ENCODE results near the gene HOXA5. TPM values are rescaled to one million over a fixed set of nuclear protein-coding genes. Genes with fewer than 3 reads are reported as not detected.

The HOXA5 gene
- total RNA-seq, 5 donors from 2014 or later (not counting 1 experiment from before 2014, with no cell fraction given): 0.18 to 0.32 TPM; not detected in 3

GRCh38 chr7:27128034-27128433 is 15.4 kb downstream of the HOXA5 start:
- Mint-ChIP-seq H3K27ac (no peak overlapping the region), H3K36me3 (no peaks in the 10 kb centered on the region)
- ATAC-seq (replicated peaks in 1 of 4): no peak

DNA sequence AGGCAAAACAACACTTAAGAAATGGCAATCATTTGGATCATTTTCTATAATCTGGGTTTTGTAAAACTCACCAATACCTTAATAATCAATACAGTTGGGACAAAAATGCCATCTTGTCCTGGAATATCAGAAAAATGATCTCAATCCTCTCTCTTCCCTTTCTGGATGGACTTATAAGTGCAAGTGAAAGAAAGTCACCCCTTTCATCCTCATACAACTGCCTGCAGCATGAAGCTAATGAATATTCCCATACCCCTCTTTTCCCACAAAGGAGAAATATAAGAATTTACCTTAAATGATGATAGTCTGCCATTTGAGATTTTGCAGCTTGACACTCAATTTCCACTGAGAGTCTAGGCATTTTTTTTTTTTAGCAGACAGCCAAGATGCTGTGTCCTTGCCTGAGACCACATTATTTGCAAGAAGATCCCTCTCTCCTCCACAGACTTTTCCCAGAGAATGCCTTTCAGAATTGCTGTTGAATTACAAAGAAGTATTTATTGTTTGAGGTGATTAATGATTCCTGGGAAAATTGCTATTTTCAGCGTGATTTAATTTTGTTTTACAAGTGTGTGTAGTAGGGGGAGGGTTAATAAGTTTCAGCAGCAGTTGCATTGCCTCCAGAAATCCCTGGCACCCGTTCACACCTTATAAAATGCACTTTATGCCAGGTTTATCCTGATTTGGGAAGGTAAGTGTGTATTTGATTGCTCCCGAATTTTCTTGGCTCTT is 16.7 kb downstream of the HOXA5 start:
- ChIA-PET CTCF (no interaction called here), POLR2A (interaction anchor here in 1 of 2 donors (0.6 kb wide), 1 partner anchor 350 kb away, joined by 4 read pairs; no protein-coding TSS in a partner anchor)
- no peaks in the 10 kb centered on the region for H3K9me3 ChIP-seq
- no peaks in the 10 kb centered on the region for H3K9me3 Mint-ChIP-seq
- H3K4me3 ChIP-seq (ENCODE audit: control insufficient read depth in 1 of 2, extremely low read depth in 1 of 2, low read length in 1 of 2): no peak overlapping the region
- H3K4me1 ChIP-seq (ENCODE audit: control insufficient read depth in 1 of 2, extremely low read depth in 1 of 2, insufficient read depth in 2 of 2, low read length in 2 of 2): peaks cover 2 to 4% of the 10 kb centered on the region in 2 experiments
- peaks cover 0 to 1% (median 0%) of the 10 kb centered on the region in 3 donors for H3K4me1 Mint-ChIP-seq
- H3K27me3 Mint-ChIP-seq: peaks cover 4 to 48% of the 10 kb centered on the region in 2 donors
- WGBS (ENCODE audit: insufficient coverage): no CpG with 5 or more reads among the region's 3 CpGs
- DNase-seq: no peak
- no peaks in the 10 kb centered on the region for H3K36me3 ChIP-seq (ENCODE audit: control insufficient read depth in 2 of 2, extremely low read depth in 1 of 2, insufficient read depth in 1 of 2, low read length in 1 of 2)
- H3K36me3 Mint-ChIP-seq: no peaks in the 10 kb centered on the region
- peaks cover 0 to 32% of the 10 kb centered on the region in 2 experiments for H3K27me3 ChIP-seq (replicated peaks in 1 of 2; ENCODE audit: control insufficient read depth in 2 of 2, extremely low read depth in 1 of 2, insufficient read depth in 2 of 2, low read length in 1 of 2)
- no peak for ATAC-seq (replicated peaks in 1 of 4)
- no peak overlapping the region for H3K27ac ChIP-seq (ENCODE audit: low read length)
- no peak overlapping the region for H3K4me3 Mint-ChIP-seq
- no peak overlapping the region for H3K27ac Mint-ChIP-seq

More at GRCh38 chr7:27128034-27128433, 15.4 kb downstream of the HOXA5 start:
- Mint-ChIP-seq H3K27me3 (peaks cover 4 to 54% of the 10 kb centered on the region in 2 donors), H3K9me3 (no peaks in the 10 kb centered on the region), H3K4me3 (no peak overlapping the region), H3K4me1 (peaks cover 0 to 1% (median 0%) of the 10 kb centered on the region in 3 donors)
- CTCF ChIA-PET: interaction anchor here in 1 of 2 donors (1.3 kb wide), 1 partner anchor 21 kb away, joined by 4 read pairs; no protein-coding TSS in a partner anchor
- Histone ChIP-seq H3K36me3 (ENCODE audit: control insufficient read depth in 2 of 2, extremely low read depth in 1 of 2, insufficient read depth in 1 of 2, low read length in 1 of 2) (no peaks in the 10 kb centered on the region), H3K4me1 (ENCODE audit: control insufficient read depth in 1 of 2, extremely low read depth in 1 of 2, insufficient read depth in 2 of 2, low read length in 2 of 2) (peaks cover 2 to 4% of the 10 kb centered on the region in 2 experiments), H3K27me3 (replicated peaks in 1 of 2; ENCODE audit: control insufficient read depth in 2 of 2, extremely low read depth in 1 of 2, insufficient read depth in 2 of 2, low read length in 1 of 2) (peaks cover 0 to 30% of the 10 kb centered on the region in 2 experiments), H3K4me3 (ENCODE audit: control insufficient read depth in 1 of 2, extremely low read depth in 1 of 2, low read length in 1 of 2) (no peak overlapping the region), H3K9me3 (no peaks in the 10 kb centered on the region), H3K27ac (ENCODE audit: low read length) (no peak overlapping the region)
- POLR2A ChIA-PET: no interaction called here
- 56% methylated on average over 1 of the region's 2 CpGs for WGBS (ENCODE audit: insufficient coverage)
- no peak for DNase-seq

DNA sequence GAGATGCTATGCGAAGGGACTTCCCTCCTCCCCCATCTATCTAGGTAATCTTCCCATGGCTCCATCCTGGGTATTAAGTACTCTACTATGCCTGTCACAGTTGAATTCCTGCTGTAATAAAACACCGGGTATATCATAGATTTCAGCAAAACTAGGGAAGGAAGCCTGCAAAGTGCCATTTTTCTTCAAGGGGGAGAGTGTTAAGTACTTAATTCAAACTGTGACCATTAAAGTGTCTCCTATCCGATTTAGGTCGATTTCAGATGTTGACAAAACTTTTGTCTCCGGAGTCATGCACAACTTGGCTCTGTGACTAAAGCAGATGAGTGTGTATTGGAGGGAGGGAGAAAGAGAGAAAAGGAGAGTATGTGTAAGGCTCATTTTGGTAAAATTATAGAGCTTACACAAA is 17.5 kb downstream of the HOXA5 start:
- no peaks in the 10 kb centered on the region for H3K36me3 ChIP-seq (ENCODE audit: control insufficient read depth in 2 of 2, extremely low read depth in 1 of 2, insufficient read depth in 1 of 2, low read length in 1 of 2)
- H3K36me3 Mint-ChIP-seq: no peaks in the 10 kb centered on the region
- H3K4me1 Mint-ChIP-seq: peaks cover 0 to 1% (median 0%) of the 10 kb centered on the region in 3 donors
- H3K27me3 Mint-ChIP-seq: peaks cover 4 to 45% of the 10 kb centered on the region in 2 donors
- POLR2A ChIA-PET: no interaction called here
- DNase-seq: no peak
- no peak overlapping the region for H3K27ac ChIP-seq (ENCODE audit: low read length)
- CTCF ChIA-PET: no interaction called here
- peaks cover 0 to 28% of the 10 kb centered on the region in 2 experiments for H3K27me3 ChIP-seq (replicated peaks in 1 of 2; ENCODE audit: control insufficient read depth in 2 of 2, extremely low read depth in 1 of 2, insufficient read depth in 2 of 2, low read length in 1 of 2)
- ATAC-seq (replicated peaks in 1 of 4): no peak
- no peaks in the 10 kb centered on the region for H3K9me3 ChIP-seq
- no peak overlapping the region for H3K4me3 Mint-ChIP-seq
- no peak overlapping the region for H3K27ac Mint-ChIP-seq
- WGBS (ENCODE audit: insufficient coverage): 58% methylated on average over 2 of the region's 5 CpGs
- no peaks in the 10 kb centered on the region for H3K9me3 Mint-ChIP-seq
- H3K4me3 ChIP-seq (ENCODE audit: control insufficient read depth in 1 of 2, extremely low read depth in 1 of 2, low read length in 1 of 2): no peak overlapping the region
- H3K4me1 ChIP-seq (ENCODE audit: control insufficient read depth in 1 of 2, extremely low read depth in 1 of 2, insufficient read depth in 2 of 2, low read length in 2 of 2): peaks cover 0 to under 1% of the 10 kb centered on the region in 2 experiments

GRCh38 chr7:27124902-27125689 is 18.4 kb downstream of the HOXA5 start:
- Histone ChIP-seq H3K4me3 (ENCODE audit: control insufficient read depth in 1 of 2, extremely low read depth in 1 of 2, low read length in 1 of 2) (no peak overlapping the region), H3K27ac (ENCODE audit: low read length) (no peak overlapping the region), H3K4me1 (ENCODE audit: control insufficient read depth in 1 of 2, extremely low read depth in 1 of 2, insufficient read depth in 2 of 2, low read length in 2 of 2) (no peaks in the 10 kb centered on the region), H3K27me3 (replicated peaks in 1 of 2; ENCODE audit: control insufficient read depth in 2 of 2, extremely low read depth in 1 of 2, insufficient read depth in 2 of 2, low read length in 1 of 2) (peaks cover 0 to 30% of the 10 kb centered on the region in 2 experiments), H3K9me3 (no peaks in the 10 kb centered on the region), H3K36me3 (ENCODE audit: control insufficient read depth in 2 of 2, extremely low read depth in 1 of 2, insufficient read depth in 1 of 2, low read length in 1 of 2) (no peaks in the 10 kb centered on the region)
- H3K27me3 Mint-ChIP-seq: peaks cover 4 to 45% of the 10 kb centered on the region in 2 donors
- no peaks in the 10 kb centered on the region for H3K9me3 Mint-ChIP-seq
- H3K4me1 Mint-ChIP-seq: peaks cover 0 to 1% (median 0%) of the 10 kb centered on the region in 3 donors
- WGBS (ENCODE audit: insufficient coverage): 100% methylated on average over 3 of the region's 8 CpGs
- POLR2A ChIA-PET: no interaction called here
- no peak for DNase-seq
- H3K27ac Mint-ChIP-seq: no peak overlapping the region
- H3K4me3 Mint-ChIP-seq: no peak overlapping the region
- H3K36me3 Mint-ChIP-seq: no peaks in the 10 kb centered on the region
- CTCF ChIA-PET: no interaction called here
- no peak for ATAC-seq (replicated peaks in 1 of 4)

DNA sequence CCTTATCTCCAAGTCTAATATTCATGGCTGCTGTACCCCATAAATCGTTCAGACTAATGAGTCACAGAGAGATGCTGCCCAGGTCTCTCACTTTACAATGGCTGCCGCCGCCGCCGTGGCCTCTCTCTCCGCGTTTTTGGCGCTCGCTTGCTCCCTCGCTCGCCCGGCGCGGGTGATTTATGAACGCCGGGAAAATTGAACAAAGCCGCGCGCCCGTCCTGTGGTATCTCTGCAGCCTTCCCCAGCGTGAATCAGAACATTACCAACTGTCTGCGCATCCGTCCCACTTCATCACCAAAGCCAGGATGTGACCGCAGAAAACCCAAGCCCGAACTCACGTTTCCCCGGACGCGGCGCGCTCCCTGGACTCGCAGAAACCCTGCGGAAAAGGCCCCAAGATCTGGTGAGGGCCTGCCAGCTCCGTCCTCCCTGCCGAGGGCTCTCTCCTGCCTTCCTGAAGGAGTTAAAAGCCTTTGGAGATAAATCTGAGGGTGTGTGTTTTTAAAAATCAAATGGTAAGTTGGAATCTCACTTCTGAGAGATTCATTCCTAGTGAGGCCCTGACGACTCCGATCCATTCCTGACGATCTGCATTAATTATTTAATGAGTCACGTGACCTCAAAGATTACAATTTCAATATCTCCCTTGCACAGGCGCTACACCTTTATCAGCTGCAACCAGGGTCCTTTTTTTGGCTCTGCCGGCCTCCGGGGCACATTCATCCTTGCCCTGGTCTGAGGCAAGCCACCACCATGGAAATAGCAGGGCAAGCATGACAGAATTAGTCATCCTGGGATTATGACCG is 19.2 kb downstream of the HOXA5 start:
- Mint-ChIP-seq H3K36me3 (no peaks in the 10 kb centered on the region), H3K4me1 (peaks cover 0 to 1% (median 0%) of the 10 kb centered on the region in 3 donors), H3K27me3 (peaks cover 4 to 43% of the 10 kb centered on the region in 2 donors), H3K4me3 (no peak overlapping the region), H3K9me3 (no peaks in the 10 kb centered on the region), H3K27ac (no peak overlapping the region)
- DNase-seq (no peak), ATAC-seq (replicated peaks in 1 of 4) (no peak)
- WGBS (ENCODE audit: insufficient coverage): 97% methylated on average over 29 of the region's 43 CpGs
- ChIA-PET CTCF (no interaction called here), POLR2A (no interaction called here)
- Histone ChIP-seq H3K4me1 (ENCODE audit: control insufficient read depth in 1 of 2, extremely low read depth in 1 of 2, insufficient read depth in 2 of 2, low read length in 2 of 2) (no peaks in the 10 kb centered on the region), H3K27me3 (replicated peaks in 1 of 2; ENCODE audit: control insufficient read depth in 2 of 2, extremely low read depth in 1 of 2, insufficient read depth in 2 of 2, low read length in 1 of 2) (peaks cover 0 to 28% of the 10 kb centered on the region in 2 experiments), H3K36me3 (ENCODE audit: control insufficient read depth in 2 of 2, extremely low read depth in 1 of 2, insufficient read depth in 1 of 2, low read length in 1 of 2) (no peaks in the 10 kb centered on the region), H3K4me3 (ENCODE audit: control insufficient read depth in 1 of 2, extremely low read depth in 1 of 2, low read length in 1 of 2) (no peak overlapping the region), H3K27ac (ENCODE audit: low read length) (no peak overlapping the region), H3K9me3 (no peaks in the 10 kb centered on the region)

DNA sequence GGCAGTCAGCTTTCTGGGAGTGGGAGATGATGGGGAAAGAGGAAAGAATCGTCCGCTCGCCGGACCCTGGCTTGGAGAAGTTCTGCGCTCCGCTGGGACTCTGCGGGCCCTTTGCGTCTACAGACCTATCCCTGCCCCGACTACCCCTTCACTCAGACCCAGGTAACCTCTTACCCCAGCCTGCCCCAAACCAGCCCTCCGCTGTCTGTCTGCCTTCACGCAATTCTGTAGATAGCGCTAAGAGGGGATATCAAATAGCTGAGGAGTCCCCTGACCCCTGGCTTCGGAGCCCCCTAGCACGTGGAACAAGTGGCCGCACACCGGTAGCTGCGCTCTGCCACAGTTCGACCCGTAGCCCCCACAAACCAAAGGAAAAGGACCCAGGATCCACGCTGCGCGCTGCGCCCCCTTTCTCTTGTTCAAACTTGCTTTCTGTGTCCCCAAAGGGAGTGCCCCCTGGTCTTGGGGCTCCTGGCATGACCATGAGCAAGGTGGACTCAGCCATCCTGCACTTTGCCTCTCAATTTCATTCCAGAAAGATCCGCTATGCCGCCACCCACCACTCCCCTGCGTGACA is 19.9 kb downstream of the HOXA5 start:
- Histone ChIP-seq H3K27ac (ENCODE audit: low read length) (no peak overlapping the region), H3K9me3 (no peaks in the 10 kb centered on the region), H3K4me3 (ENCODE audit: control insufficient read depth in 1 of 2, extremely low read depth in 1 of 2, low read length in 1 of 2) (no peak overlapping the region), H3K4me1 (ENCODE audit: control insufficient read depth in 1 of 2, extremely low read depth in 1 of 2, insufficient read depth in 2 of 2, low read length in 2 of 2) (no peaks in the 10 kb centered on the region), H3K36me3 (ENCODE audit: control insufficient read depth in 2 of 2, extremely low read depth in 1 of 2, insufficient read depth in 1 of 2, low read length in 1 of 2) (no peaks in the 10 kb centered on the region), H3K27me3 (replicated peaks in 1 of 2; ENCODE audit: control insufficient read depth in 2 of 2, extremely low read depth in 1 of 2, insufficient read depth in 2 of 2, low read length in 1 of 2) (peaks cover 0 to 25% of the 10 kb centered on the region in 2 experiments)
- H3K27me3 Mint-ChIP-seq: peaks cover 4 to 37% of the 10 kb centered on the region in 2 donors
- 98% methylated on average over 9 of the region's 26 CpGs for WGBS (ENCODE audit: insufficient coverage)
- no peak overlapping the region for H3K27ac Mint-ChIP-seq
- ATAC-seq (replicated peaks in 1 of 4) (no peak), DNase-seq (no peak)
- H3K9me3 Mint-ChIP-seq: no peaks in the 10 kb centered on the region
- H3K4me1 Mint-ChIP-seq: no peaks in the 10 kb centered on the region
- CTCF ChIA-PET: no interaction called here
- no peak overlapping the region for H3K4me3 Mint-ChIP-seq
- POLR2A ChIA-PET: no interaction called here
- no peaks in the 10 kb centered on the region for H3K36me3 Mint-ChIP-seq
